GM12864 (cell line): ENCODE measurements around the gene CSDE1.
A peak's percentile ranks its signal among the peaks of the same experiment; 100 is the strongest.

Source experiments
- DNase-seq: peaks from one replicate; pipeline ENCODE4 v3.0.0-alpha.2; 2011; ENCODE audit warnings: low read depth
- H3K4me3 ChIP-seq: 2 replicates; pipeline ENCODE4 v1.5.1; 2011; ENCODE audit warnings: mild to moderate bottlenecking, low read depth, low read length, control low read depth
- CTCF ChIP-seq: IDR thresholded peaks from 2 replicates; pipeline ENCODE4 v1.5.1; 2011; ENCODE audit warnings: low read depth, mild to moderate bottlenecking, moderate library complexity, low read length, control low read depth, inconsistent platforms; ENCODE audit errors: missing control alignments

CSDE1 gene

GRCh38 chr1:114718661-114719423, 38.9 kb downstream of the CSDE1 start:
- no peak overlapping the region for H3K4me3 ChIP-seq
- DNase-seq: no peak
- no peak for TF ChIP-seq CTCF

GRCh38 chr1:114716304-114717170, 41.2 kb downstream of the CSDE1 start, which contains the start of gene NRAS:
Gene NRAS, minus strand, starts transcription at chr1:114716771. Its CDS starts 611 bp downstream, at chr1:114716160.
- no peak for TF ChIP-seq CTCF
- DNase-seq: peak; percentile 68
- peak within 1 kb of the TSS; percentile 66 for H3K4me3 ChIP-seq

GRCh38 chr1:114715952-114716303, 41.9 kb downstream of the CSDE1 start:
- TF ChIP-seq CTCF: no peak
- no peak for DNase-seq
- peak overlapping the region; percentile 66 for H3K4me3 ChIP-seq

GRCh38 chr1:114712977-114713376, 44.8 kb downstream of the CSDE1 start:
- DNase-seq: no peak
- H3K4me3 ChIP-seq: no peak overlapping the region
- no peak for TF ChIP-seq CTCF

GRCh38 chr1:114710360-114710759, 47.4 kb downstream of the CSDE1 start:
- TF ChIP-seq CTCF: no peak
- H3K4me3 ChIP-seq: no peak overlapping the region
- DNase-seq: no peak

GRCh38 chr1:114707604-114708003, 50.2 kb downstream of the CSDE1 start:
- no peak for TF ChIP-seq CTCF
- no peak overlapping the region for H3K4me3 ChIP-seq

More at GRCh38 chr1:114707604-114708003, 50.2 kb downstream of the CSDE1 start:
- no peak for DNase-seq
